CD4-positive, alpha-beta memory T cell (primary cell): ENCODE data around the gene FLRT2. TPM values are rescaled to one million over a fixed set of nuclear protein-coding genes. Genes with fewer than 3 reads are reported as not detected.

Source experiments
- CTCF ChIA-PET: fragments of 350-600 bp; sonication (Branson Sonifier 250); formaldehyde crosslinking; loops from one replicate; lab custom pipeline; 2021; ENCODE audit warnings: inconsistent platforms; ENCODE audit not compliant: partially characterized antibody; lab: Charles Lee
- POLR2A ChIA-PET: fragments of 350-600 bp; sonication (Branson Sonifier 250); formaldehyde crosslinking; loops from one replicate; lab custom pipeline; 2021; ENCODE audit not compliant: partially characterized antibody; lab: Charles Lee
- DNase-seq, 5 donors: peaks; one replicate each; pipeline versions ENCODE4 v3.0.0 to v3.0.0-alpha.2; 2020 to 2022; ENCODE audit warnings: mixed read lengths in 1 of 5
- H3K27ac ChIP-seq: one replicate; pipeline ENCODE4 v1.7.0; 2013; ENCODE audit warnings: low read depth, low read length
- H3K27me3 ChIP-seq: 2 replicates; pipeline ENCODE4 v1.7.0; 2013; ENCODE audit warnings: mild to moderate bottlenecking, low read length, moderate library complexity; ENCODE audit not compliant: insufficient read depth
- H3K36me3 ChIP-seq: 2 replicates; pipeline ENCODE4 v1.7.0; 2013; ENCODE audit warnings: mild to moderate bottlenecking, low read length, moderate library complexity; ENCODE audit not compliant: insufficient read depth
- H3K4me1 ChIP-seq: 2 replicates; pipeline ENCODE4 v1.7.0; 2013; ENCODE audit warnings: mild to moderate bottlenecking, low read length, moderate library complexity; ENCODE audit not compliant: insufficient read depth
- H3K4me3 ChIP-seq, 2 donors: one replicate each; pipeline ENCODE4 v1.7.0; 2013; ENCODE audit warnings: low read length in 2 of 2, mild to moderate bottlenecking in 1 of 2
- H3K9me3 ChIP-seq, 2 donors: one replicate each; pipeline ENCODE4 v1.7.0; 2013; ENCODE audit warnings: low read length in 2 of 2, control low read depth in 1 of 2; ENCODE audit not compliant: control insufficient read depth in 1 of 2
- H3K27ac Mint-ChIP-seq, 7 donors: one replicate each; pipeline ENCODE4 v1.8.0; 2020 to 2021; ENCODE audit warnings: mixed read lengths in 7 of 7, mild to moderate bottlenecking in 6 of 7, inconsistent platforms in 3 of 7, moderate library complexity in 3 of 7
- H3K27me3 Mint-ChIP-seq, 2 donors: one replicate each; pipeline ENCODE4 v1.8.0; 2020 to 2021; ENCODE audit warnings: mixed read lengths in 2 of 2
- H3K36me3 Mint-ChIP-seq, 2 donors: one replicate each; pipeline ENCODE4 v1.8.0; 2020 to 2021; ENCODE audit warnings: mixed read lengths in 2 of 2, inconsistent platforms in 1 of 2, mild to moderate bottlenecking in 1 of 2
- H3K4me1 Mint-ChIP-seq, 4 donors: one replicate each; pipeline ENCODE4 v1.8.0; 2020 to 2021; ENCODE audit warnings: mixed read lengths in 4 of 4, mild to moderate bottlenecking in 1 of 4
- H3K4me3 Mint-ChIP-seq, 8 donors: one replicate each; pipeline ENCODE4 v1.8.0; 2020 to 2021; ENCODE audit warnings: mixed read lengths in 8 of 8, mild to moderate bottlenecking in 7 of 8, moderate library complexity in 6 of 8, inconsistent platforms in 3 of 8
- H3K9me3 Mint-ChIP-seq, 8 donors: one replicate each; pipeline ENCODE4 v1.8.0; 2020 to 2021; ENCODE audit warnings: mixed read lengths in 8 of 8, mild to moderate bottlenecking in 5 of 8, inconsistent platforms in 3 of 8, moderate library complexity in 1 of 8
- intact Hi-C: fragments of 100-400 bp; cut with micrococcal nuclease; formaldehyde crosslinking; loops from one replicate; pipeline ENCODE4 v1.15.1; 2023
- polyA plus RNA-seq, 2 donors: library from polyadenylated mRNA; unstranded; fragments of 300-500 nt; fragmentation: Illumina TruSeq; gene quantifications; one replicate each; pipeline ENCODE4 v1.2.3, GENCODE V29; 2021
- total RNA-seq, 2 experiments: library from RNA; stranded (reverse); gene quantifications; one replicate each; pipeline ENCODE4 v1.2.3, GENCODE V29; 2021

The FLRT2 gene
- total and polyA plus RNA-seq, 4 experiments from 2014 or later: 0.03 TPM; not detected in 3

GRCh38 chr14:85531587-85532373 is 1.8 kb downstream of the FLRT2 start:
- Mint-ChIP-seq H3K36me3 (no peaks in the 10 kb centered on the region), H3K4me1 (peaks cover 0 to 14% (median 6%) of the 10 kb centered on the region in 4 donors), H3K27me3 (peaks cover 47 to 49% of the 10 kb centered on the region in 2 donors), H3K27ac (no peak overlapping the region), H3K9me3 (peaks cover 0 to 21% (median 7%) of the 10 kb centered on the region in 8 donors), H3K4me3 (peak overlapping the region in 2 of 8 donors; percentile 35 to 41)
- Histone ChIP-seq H3K4me3 (no peak overlapping the region), H3K9me3 (no peaks in the 10 kb centered on the region), H3K27me3 (no peaks in the 10 kb centered on the region), H3K27ac (no peak overlapping the region), H3K36me3 (no peaks in the 10 kb centered on the region), H3K4me1 (no peaks in the 10 kb centered on the region)
- POLR2A ChIA-PET: no interaction called here
- no peak for DNase-seq
- intact Hi-C loops: no loop called here
- CTCF ChIA-PET: no interaction called here

- H3K9me3 ChIP-seq: no peaks in the 10 kb centered on the region
- H3K4me3 ChIP-seq: no peak overlapping the region
- Mint-ChIP-seq H3K36me3 (no peaks in the 10 kb centered on the region), H3K27me3 (peaks cover 45 to 49% of the 10 kb centered on the region in 2 donors), H3K4me1 (peaks cover 0 to 14% (median 6%) of the 10 kb centered on the region in 4 donors), H3K4me3 (peak overlapping the region in 2 of 8 donors; percentile 32 to 41), H3K27ac (no peak overlapping the region), H3K9me3 (peaks cover 0 to 21% (median 7%) of the 10 kb centered on the region in 8 donors)
- no peaks in the 10 kb centered on the region for H3K4me1 ChIP-seq
- ChIA-PET CTCF (no interaction called here), POLR2A (no interaction called here)
- no peaks in the 10 kb centered on the region for H3K27me3 ChIP-seq
- no peak overlapping the region for H3K27ac ChIP-seq
- intact Hi-C loops: no loop called here
- H3K36me3 ChIP-seq: no peaks in the 10 kb centered on the region
- DNase-seq: no peak
Measured at GRCh38 chr14:85532374-85533022, 2.6 kb downstream of the FLRT2 start.

GRCh38 chr14:85533023-85533860 is 3.3 kb downstream of the FLRT2 start:
- H3K9me3 Mint-ChIP-seq: peaks cover 0 to 21% (median 7%) of the 10 kb centered on the region in 8 donors
- H3K36me3 Mint-ChIP-seq: no peaks in the 10 kb centered on the region
- Histone ChIP-seq H3K4me1 (no peaks in the 10 kb centered on the region), H3K9me3 (no peaks in the 10 kb centered on the region), H3K4me3 (no peak overlapping the region), H3K36me3 (no peaks in the 10 kb centered on the region), H3K27ac (no peak overlapping the region), H3K27me3 (no peaks in the 10 kb centered on the region)
- H3K27ac Mint-ChIP-seq: no peak overlapping the region
- H3K27me3 Mint-ChIP-seq: peaks cover 44 to 49% of the 10 kb centered on the region in 2 donors
- no peak for DNase-seq
- peaks cover 0 to 14% (median 6%) of the 10 kb centered on the region in 4 donors for H3K4me1 Mint-ChIP-seq
- no peak overlapping the region for H3K4me3 Mint-ChIP-seq
- intact Hi-C loops: no loop called here
- ChIA-PET CTCF (no interaction called here), POLR2A (no interaction called here)

GRCh38 chr14:85533861-85534291 is 3.9 kb downstream of the FLRT2 start:
- peaks cover 40 to 48% of the 10 kb centered on the region in 2 donors for H3K27me3 Mint-ChIP-seq
- POLR2A ChIA-PET: no interaction called here
- no peaks in the 10 kb centered on the region for H3K36me3 Mint-ChIP-seq
- no peak overlapping the region for H3K4me3 Mint-ChIP-seq
- Histone ChIP-seq H3K27ac (no peak overlapping the region), H3K4me3 (no peak overlapping the region), H3K36me3 (no peaks in the 10 kb centered on the region), H3K4me1 (no peaks in the 10 kb centered on the region), H3K9me3 (no peaks in the 10 kb centered on the region), H3K27me3 (no peaks in the 10 kb centered on the region)
- peaks cover 0 to 21% (median 7%) of the 10 kb centered on the region in 8 donors for H3K9me3 Mint-ChIP-seq
- DNase-seq: no peak
- H3K27ac Mint-ChIP-seq: no peak overlapping the region
- CTCF ChIA-PET: no interaction called here
- intact Hi-C loops: no loop called here
- peaks cover 0 to 14% (median 6%) of the 10 kb centered on the region in 4 donors for H3K4me1 Mint-ChIP-seq

GRCh38 chr14:85534458-85535293 is 4.7 kb downstream of the FLRT2 start:
- Mint-ChIP-seq H3K36me3 (no peaks in the 10 kb centered on the region), H3K4me3 (no peak overlapping the region), H3K4me1 (peaks cover 0 to 14% (median 6%) of the 10 kb centered on the region in 4 donors), H3K9me3 (peaks cover 0 to 21% (median 6%) of the 10 kb centered on the region in 8 donors), H3K27ac (no peak overlapping the region), H3K27me3 (peaks cover 34 to 42% of the 10 kb centered on the region in 2 donors)
- H3K4me1 ChIP-seq: no peaks in the 10 kb centered on the region
- intact Hi-C loops: no loop called here
- ChIA-PET CTCF (no interaction called here), POLR2A (no interaction called here)
- H3K36me3 ChIP-seq: no peaks in the 10 kb centered on the region
- H3K4me3 ChIP-seq: no peak overlapping the region
- H3K9me3 ChIP-seq: no peaks in the 10 kb centered on the region
- no peaks in the 10 kb centered on the region for H3K27me3 ChIP-seq
- no peak for DNase-seq
- H3K27ac ChIP-seq: no peak overlapping the region

- Mint-ChIP-seq H3K27me3 (peaks cover 32 to 39% of the 10 kb centered on the region in 2 donors), H3K4me1 (peaks cover 0 to 14% (median 6%) of the 10 kb centered on the region in 4 donors), H3K27ac (no peak overlapping the region), H3K36me3 (no peaks in the 10 kb centered on the region), H3K9me3 (peaks cover 0 to 21% (median 6%) of the 10 kb centered on the region in 8 donors), H3K4me3 (no peak overlapping the region)
- Histone ChIP-seq H3K27ac (no peak overlapping the region), H3K4me3 (no peak overlapping the region), H3K4me1 (no peaks in the 10 kb centered on the region), H3K27me3 (no peaks in the 10 kb centered on the region), H3K36me3 (no peaks in the 10 kb centered on the region), H3K9me3 (no peaks in the 10 kb centered on the region)
- intact Hi-C loops: no loop called here
- ChIA-PET CTCF (no interaction called here), POLR2A (no interaction called here)
- DNase-seq: no peak
Measured at GRCh38 chr14:85535321-85535720, 5.4 kb downstream of the FLRT2 start.
